ENCODE results near the gene TRIM62. TPM values are rescaled to one million over a fixed set of nuclear protein-coding genes. Genes with fewer than 3 reads are reported as not detected.

TRIM62 gene
- total and polyA plus RNA-seq, 4 donors: 0.60 to 1.3 (median 1.1) TPM

DNA sequence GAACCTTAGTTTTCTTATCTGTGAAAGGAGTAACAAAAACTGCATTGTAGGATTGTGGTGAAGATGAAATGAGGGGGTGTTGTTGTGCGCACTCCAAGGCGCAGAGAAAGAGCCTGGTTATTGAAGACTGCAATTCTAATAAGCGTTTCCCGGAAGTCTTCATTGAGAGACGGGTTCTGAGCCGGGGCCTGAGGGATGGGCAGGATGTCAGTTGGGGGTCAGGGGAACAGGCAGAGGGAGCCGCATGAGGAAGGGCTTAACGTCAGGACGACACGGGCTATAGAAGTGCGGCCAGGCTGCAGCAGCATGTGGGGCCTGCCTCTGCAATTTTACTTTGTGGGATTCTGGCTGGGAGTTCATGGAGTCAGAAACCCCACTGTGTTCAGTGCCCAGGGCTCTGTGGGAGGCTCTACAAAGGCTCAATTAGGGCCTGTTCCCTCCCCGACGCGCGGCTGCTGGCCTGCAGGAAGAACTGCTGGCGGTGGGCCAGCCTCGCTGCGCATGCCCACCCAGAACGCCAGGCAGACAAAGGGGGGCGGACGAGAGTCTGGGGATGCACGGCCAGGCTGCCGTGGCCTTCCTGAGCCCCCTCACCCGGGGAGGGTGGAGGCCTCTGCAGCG is 20.7 kb downstream of the TRIM62 start:
- TF ChIP-seq RXRA (IDR thresholded peaks at IDR 0.05) (no peak), EGR1 (IDR thresholded peaks at IDR 0.05; ENCODE audit: low read depth in 2 of 2) (no peak), RAD21 (IDR thresholded peaks at IDR 0.05) (no peak), SP1 (IDR thresholded peaks at IDR 0.05) (no peak), NR2F2 (IDR thresholded peaks at IDR 0.05) (no peak)
- TF ChIP-seq, protein P1, sequence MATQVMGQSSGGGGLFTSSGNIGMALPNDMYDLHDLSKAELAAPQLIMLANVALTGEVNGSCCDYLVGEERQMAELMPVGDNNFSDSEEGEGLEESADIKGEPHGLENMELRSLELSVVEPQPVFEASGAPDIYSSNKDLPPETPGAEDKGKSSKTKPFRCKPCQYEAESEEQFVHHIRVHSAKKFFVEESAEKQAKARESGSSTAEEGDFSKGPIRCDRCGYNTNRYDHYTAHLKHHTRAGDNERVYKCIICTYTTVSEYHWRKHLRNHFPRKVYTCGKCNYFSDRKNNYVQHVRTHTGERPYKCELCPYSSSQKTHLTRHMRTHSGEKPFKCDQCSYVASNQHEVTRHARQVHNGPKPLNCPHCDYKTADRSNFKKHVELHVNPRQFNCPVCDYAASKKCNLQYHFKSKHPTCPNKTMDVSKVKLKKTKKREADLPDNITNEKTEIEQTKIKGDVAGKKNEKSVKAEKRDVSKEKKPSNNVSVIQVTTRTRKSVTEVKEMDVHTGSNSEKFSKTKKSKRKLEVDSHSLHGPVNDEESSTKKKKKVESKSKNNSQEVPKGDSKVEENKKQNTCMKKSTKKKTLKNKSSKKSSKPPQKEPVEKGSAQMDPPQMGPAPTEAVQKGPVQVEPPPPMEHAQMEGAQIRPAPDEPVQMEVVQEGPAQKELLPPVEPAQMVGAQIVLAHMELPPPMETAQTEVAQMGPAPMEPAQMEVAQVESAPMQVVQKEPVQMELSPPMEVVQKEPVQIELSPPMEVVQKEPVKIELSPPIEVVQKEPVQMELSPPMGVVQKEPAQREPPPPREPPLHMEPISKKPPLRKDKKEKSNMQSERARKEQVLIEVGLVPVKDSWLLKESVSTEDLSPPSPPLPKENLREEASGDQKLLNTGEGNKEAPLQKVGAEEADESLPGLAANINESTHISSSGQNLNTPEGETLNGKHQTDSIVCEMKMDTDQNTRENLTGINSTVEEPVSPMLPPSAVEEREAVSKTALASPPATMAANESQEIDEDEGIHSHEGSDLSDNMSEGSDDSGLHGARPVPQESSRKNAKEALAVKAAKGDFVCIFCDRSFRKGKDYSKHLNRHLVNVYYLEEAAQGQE (IDR thresholded peaks at IDR 0.05): no peak
- TF ChIP-seq, protein P2, sequence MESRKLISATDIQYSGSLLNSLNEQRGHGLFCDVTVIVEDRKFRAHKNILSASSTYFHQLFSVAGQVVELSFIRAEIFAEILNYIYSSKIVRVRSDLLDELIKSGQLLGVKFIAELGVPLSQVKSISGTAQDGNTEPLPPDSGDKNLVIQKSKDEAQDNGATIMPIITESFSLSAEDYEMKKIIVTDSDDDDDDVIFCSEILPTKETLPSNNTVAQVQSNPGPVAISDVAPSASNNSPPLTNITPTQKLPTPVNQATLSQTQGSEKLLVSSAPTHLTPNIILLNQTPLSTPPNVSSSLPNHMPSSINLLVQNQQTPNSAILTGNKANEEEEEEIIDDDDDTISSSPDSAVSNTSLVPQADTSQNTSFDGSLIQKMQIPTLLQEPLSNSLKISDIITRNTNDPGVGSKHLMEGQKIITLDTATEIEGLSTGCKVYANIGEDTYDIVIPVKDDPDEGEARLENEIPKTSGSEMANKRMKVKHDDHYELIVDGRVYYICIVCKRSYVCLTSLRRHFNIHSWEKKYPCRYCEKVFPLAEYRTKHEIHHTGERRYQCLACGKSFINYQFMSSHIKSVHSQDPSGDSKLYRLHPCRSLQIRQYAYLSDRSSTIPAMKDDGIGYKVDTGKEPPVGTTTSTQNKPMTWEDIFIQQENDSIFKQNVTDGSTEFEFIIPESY (IDR thresholded peaks at IDR 0.05): no peak
- H3K9me3 ChIP-seq (ENCODE audit: control insufficient read depth in 4 of 4, low read length in 3 of 4): no peaks in the 10 kb centered on the region
- no peaks in the 10 kb centered on the region for H3K4me1 ChIP-seq (ENCODE audit: control insufficient read depth in 4 of 4, insufficient read depth in 4 of 4, low read length in 3 of 4)
- peaks cover 0 to 4% (median 2%) of the 10 kb centered on the region in 4 donors for H3K36me3 ChIP-seq (ENCODE audit: control insufficient read depth in 4 of 4, insufficient read depth in 3 of 4, low read depth in 1 of 4, low read length in 3 of 4)
- no peak for DNase-seq (ENCODE audit: low spot score)
- no peak overlapping the region for H3K4me3 ChIP-seq (ENCODE audit: low read depth in 1 of 3, low read length in 3 of 3)
- H3K9ac ChIP-seq (ENCODE audit: low read depth in 1 of 2, low read length in 2 of 2): no peak overlapping the region
- no peak overlapping the region for H3K27ac ChIP-seq (ENCODE audit: low read depth in 1 of 2, low read length in 2 of 2)
- WGBS: 74% methylated on average over 25 of the region's 25 CpGs
- no peaks in the 10 kb centered on the region for H3K27me3 ChIP-seq (ENCODE audit: control insufficient read depth in 4 of 4, insufficient read depth in 4 of 4, low read length in 3 of 4)

GRCh38 chr1:33159577-33159976 is 22.3 kb downstream of the TRIM62 start:
- H3K4me3 ChIP-seq (ENCODE audit: low read depth in 1 of 3, low read length in 3 of 3): no peak overlapping the region
- no peak overlapping the region for H3K9ac ChIP-seq (ENCODE audit: low read depth in 1 of 2, low read length in 2 of 2)
- no peak for DNase-seq (ENCODE audit: low spot score)
- 98% methylated on average over 26 of the region's 26 CpGs for WGBS
- no peaks in the 10 kb centered on the region for H3K27me3 ChIP-seq (ENCODE audit: control insufficient read depth in 4 of 4, insufficient read depth in 4 of 4, low read length in 3 of 4)
- TF ChIP-seq, protein P3, sequence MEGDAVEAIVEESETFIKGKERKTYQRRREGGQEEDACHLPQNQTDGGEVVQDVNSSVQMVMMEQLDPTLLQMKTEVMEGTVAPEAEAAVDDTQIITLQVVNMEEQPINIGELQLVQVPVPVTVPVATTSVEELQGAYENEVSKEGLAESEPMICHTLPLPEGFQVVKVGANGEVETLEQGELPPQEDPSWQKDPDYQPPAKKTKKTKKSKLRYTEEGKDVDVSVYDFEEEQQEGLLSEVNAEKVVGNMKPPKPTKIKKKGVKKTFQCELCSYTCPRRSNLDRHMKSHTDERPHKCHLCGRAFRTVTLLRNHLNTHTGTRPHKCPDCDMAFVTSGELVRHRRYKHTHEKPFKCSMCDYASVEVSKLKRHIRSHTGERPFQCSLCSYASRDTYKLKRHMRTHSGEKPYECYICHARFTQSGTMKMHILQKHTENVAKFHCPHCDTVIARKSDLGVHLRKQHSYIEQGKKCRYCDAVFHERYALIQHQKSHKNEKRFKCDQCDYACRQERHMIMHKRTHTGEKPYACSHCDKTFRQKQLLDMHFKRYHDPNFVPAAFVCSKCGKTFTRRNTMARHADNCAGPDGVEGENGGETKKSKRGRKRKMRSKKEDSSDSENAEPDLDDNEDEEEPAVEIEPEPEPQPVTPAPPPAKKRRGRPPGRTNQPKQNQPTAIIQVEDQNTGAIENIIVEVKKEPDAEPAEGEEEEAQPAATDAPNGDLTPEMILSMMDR (IDR thresholded peaks at IDR 0.05; ENCODE audit: low read depth, low read length, missing input control): no peak
- TF ChIP-seq JUND (IDR thresholded peaks at IDR 0.05) (no peak), RAD21 (IDR thresholded peaks at IDR 0.05) (no peak), HNF4A (conservative IDR thresholded peaks at IDR 0.05) (no peak), NR2F2 (IDR thresholded peaks at IDR 0.05) (no peak), EGR1 (IDR thresholded peaks at IDR 0.05; ENCODE audit: low read depth in 2 of 2) (no peak), HNF4G (IDR thresholded peaks at IDR 0.05) (no peak), RXRA (IDR thresholded peaks at IDR 0.05) (no peak), TAF1 (conservative IDR thresholded peaks at IDR 0.05) (no peak), FOXA1 (IDR thresholded peaks at IDR 0.05) (no peak), SP1 (IDR thresholded peaks at IDR 0.05) (no peak)
- TF ChIP-seq, protein P4, sequence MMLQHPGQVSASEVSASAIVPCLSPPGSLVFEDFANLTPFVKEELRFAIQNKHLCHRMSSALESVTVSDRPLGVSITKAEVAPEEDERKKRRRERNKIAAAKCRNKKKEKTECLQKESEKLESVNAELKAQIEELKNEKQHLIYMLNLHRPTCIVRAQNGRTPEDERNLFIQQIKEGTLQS (IDR thresholded peaks at IDR 0.05): no peak
- TF ChIP-seq, protein P2 (IDR thresholded peaks at IDR 0.05): no peak
- TF ChIP-seq, protein P1 (IDR thresholded peaks at IDR 0.05): no peak
- H3K27ac ChIP-seq (ENCODE audit: low read depth in 1 of 2, low read length in 2 of 2): no peak overlapping the region
- H3K36me3 ChIP-seq (ENCODE audit: control insufficient read depth in 4 of 4, insufficient read depth in 3 of 4, low read depth in 1 of 4, low read length in 3 of 4): peaks cover 0 to 4% (median 2%) of the 10 kb centered on the region in 4 donors
- no peaks in the 10 kb centered on the region for H3K9me3 ChIP-seq (ENCODE audit: control insufficient read depth in 4 of 4, low read length in 3 of 4)
- H3K4me1 ChIP-seq (ENCODE audit: control insufficient read depth in 4 of 4, insufficient read depth in 4 of 4, low read length in 3 of 4): no peaks in the 10 kb centered on the region
